H9 (cell line): ENCODE results near the gene CCAR1. TPM values are rescaled to one million over a fixed set of nuclear protein-coding genes. Genes with fewer than 3 reads are reported as not detected.
"Not testable (repeated sequence)": the region's sequence is repeated elsewhere in the genome, so short reads cannot be mapped to it uniquely, and the experiment has no call there.

Source experiments
- DNase-seq: peaks from one replicate; pipeline ENCODE4 v3.0.0-alpha.2; 2017
- H2AFZ ChIP-seq: one replicate; pipeline ENCODE4 v1.6.1; 2013; ENCODE audit warnings: mild to moderate bottlenecking, low read length, control low read depth, moderate library complexity
- H2AK5ac ChIP-seq: 2 replicates; pipeline ENCODE4 v1.6.1; 2013; ENCODE audit warnings: low read length, control low read depth, mixed read lengths; ENCODE audit not compliant: insufficient read length
- H2BK120ac ChIP-seq: one replicate; pipeline ENCODE4 v1.6.1; 2013; ENCODE audit warnings: low read depth, mild to moderate bottlenecking, low read length, control low read depth, inconsistent platforms; ENCODE audit not compliant: poor library complexity, severe bottlenecking
- H2BK12ac ChIP-seq: 2 replicates; pipeline ENCODE4 v1.6.1; 2013; ENCODE audit warnings: low read length, control low read depth, mixed read lengths, low read depth; ENCODE audit not compliant: insufficient read length
- H2BK15ac ChIP-seq: 2 replicates; pipeline ENCODE4 v1.6.1; 2013; ENCODE audit warnings: low read depth, low read length, control low read depth
- H2BK20ac ChIP-seq: one replicate; pipeline ENCODE4 v1.6.1; 2013; ENCODE audit warnings: low read depth, mild to moderate bottlenecking, low read length, control low read depth, inconsistent platforms; ENCODE audit not compliant: poor library complexity, severe bottlenecking
- H2BK5ac ChIP-seq: 2 replicates; pipeline ENCODE4 v1.6.1; 2013; ENCODE audit warnings: low read length, control low read depth, mixed read lengths; ENCODE audit not compliant: insufficient read length
- H3K14ac ChIP-seq: 2 replicates; pipeline ENCODE4 v1.6.1; 2013; ENCODE audit warnings: low read length, control low read depth; ENCODE audit not compliant: insufficient read depth
- H3K18ac ChIP-seq: 2 replicates; pipeline ENCODE4 v1.6.1; 2013; ENCODE audit warnings: low read depth, mild to moderate bottlenecking, mixed read lengths, low read length, control low read depth; ENCODE audit not compliant: insufficient read length
- H3K23ac ChIP-seq: 2 replicates; pipeline ENCODE4 v1.6.1; 2013; ENCODE audit warnings: low read length, control low read depth, mixed read lengths, low read depth; ENCODE audit not compliant: insufficient read length
- H3K23me2 ChIP-seq: 2 replicates; pipeline ENCODE4 v1.6.1; 2013; ENCODE audit warnings: low read depth, mild to moderate bottlenecking, mixed read lengths, low read length, control low read depth; ENCODE audit not compliant: insufficient read length, poor library complexity, severe bottlenecking
- H3K27ac ChIP-seq: 2 replicates; pipeline ENCODE4 v1.5.1; 2013; ENCODE audit warnings: low read length, control low read depth, mixed read lengths, low read depth; ENCODE audit not compliant: insufficient read length
- H3K27me3 ChIP-seq: 2 replicates; pipeline ENCODE4 v1.6.1; 2013; ENCODE audit warnings: low read length, control low read depth, inconsistent platforms; ENCODE audit not compliant: insufficient read depth
- H3K4ac ChIP-seq: 2 replicates; pipeline ENCODE4 v1.6.1; 2013; ENCODE audit warnings: low read depth, mild to moderate bottlenecking, control low read depth, inconsistent platforms, low read length, moderate library complexity
- H3K4me1 ChIP-seq: 2 replicates; pipeline ENCODE4 v1.6.1; 2013; ENCODE audit warnings: low read length, control low read depth, inconsistent platforms; ENCODE audit not compliant: insufficient read depth
- H3K4me2 ChIP-seq: 2 replicates; pipeline ENCODE4 v1.6.1; 2013; ENCODE audit warnings: low read length, control low read depth, mixed read lengths; ENCODE audit not compliant: insufficient read length, insufficient read depth
- H3K56ac ChIP-seq: 2 replicates; pipeline ENCODE4 v1.6.1; 2013; ENCODE audit warnings: low read depth, mild to moderate bottlenecking, mixed read lengths, low read length, control low read depth; ENCODE audit not compliant: insufficient read length
- H3K79me1 ChIP-seq: 2 replicates; pipeline ENCODE4 v1.6.1; 2013; ENCODE audit warnings: low read depth, mild to moderate bottlenecking, moderate library complexity, low read length, control low read depth, inconsistent platforms; ENCODE audit not compliant: insufficient read depth, poor library complexity, severe bottlenecking
- H3K79me2 ChIP-seq: 2 replicates; pipeline ENCODE4 v1.6.1; 2013; ENCODE audit warnings: low read length, control low read depth, inconsistent platforms; ENCODE audit not compliant: insufficient read depth
- H3K9ac ChIP-seq: 2 replicates; pipeline ENCODE4 v1.6.1; 2013; ENCODE audit warnings: low read length, control low read depth, mixed read lengths; ENCODE audit not compliant: insufficient read length; ENCODE audit errors: extremely low read depth
- H3K9me3 ChIP-seq: one replicate; pipeline ENCODE4 v1.6.1; 2013; ENCODE audit warnings: low read depth, low read length, inconsistent platforms; ENCODE audit not compliant: control insufficient read depth
- H3T11ph ChIP-seq: one replicate; pipeline ENCODE4 v1.6.1; 2013; ENCODE audit warnings: mild to moderate bottlenecking, low read length, control low read depth, inconsistent platforms
- H4K20me1 ChIP-seq: one replicate; pipeline ENCODE4 v1.6.1; 2013; ENCODE audit not compliant: control insufficient read depth, insufficient read length, insufficient read depth
- H4K5ac ChIP-seq: 2 replicates; pipeline ENCODE4 v1.6.1; 2013; ENCODE audit warnings: low read depth, mild to moderate bottlenecking, mixed read lengths, low read length, control low read depth; ENCODE audit not compliant: insufficient read length
- H4K8ac ChIP-seq: replicated peaks from 2 replicates; pipeline ENCODE4 v1.6.1; 2013; ENCODE audit warnings: low read length, control low read depth, mixed read lengths, low read depth; ENCODE audit not compliant: insufficient read length
- H4K91ac ChIP-seq: 2 replicates; pipeline ENCODE4 v1.6.1; 2013; ENCODE audit warnings: low read depth, mild to moderate bottlenecking, moderate library complexity, mixed read lengths, low read length, control low read depth; ENCODE audit not compliant: insufficient read length
- H3K27ac Mint-ChIP-seq, 3 experiments: 2 replicates in 2 of 3; 3 replicates in 1 of 3; pipeline ENCODE4 v1.8.0; 2020 to 2021; ENCODE audit warnings: mixed read lengths in 3 of 3, mild to moderate bottlenecking in 1 of 3, moderate library complexity in 1 of 3
- H3K27me3 Mint-ChIP-seq: 2 replicates; pipeline ENCODE4 v1.8.0; 2021; ENCODE audit warnings: low read depth, mild to moderate bottlenecking, moderate library complexity, mixed read lengths
- H3K36me3 Mint-ChIP-seq, 3 experiments: 2 replicates in 2 of 3; 3 replicates in 1 of 3; pipeline ENCODE4 v1.8.0; 2020 to 2021; ENCODE audit warnings: low read depth in 3 of 3, mixed read lengths in 3 of 3; ENCODE audit not compliant: insufficient read depth in 1 of 3
- H3K4me1 Mint-ChIP-seq, 2 experiments: 2 replicates each; pipeline ENCODE4 v1.8.0; 2020; ENCODE audit warnings: mixed read lengths in 2 of 2
- H3K4me3 Mint-ChIP-seq, 2 experiments: 2 replicates in 1 of 2; 3 replicates in 1 of 2; pipeline ENCODE4 v1.8.0; 2020 to 2021; ENCODE audit warnings: mild to moderate bottlenecking in 2 of 2, mixed read lengths in 2 of 2, moderate library complexity in 1 of 2
- H3K9me3 Mint-ChIP-seq, 2 experiments: 2 replicates in 1 of 2; 3 replicates in 1 of 2; pipeline ENCODE4 v1.8.0; 2020; ENCODE audit warnings: mild to moderate bottlenecking in 2 of 2, mixed read lengths in 2 of 2, moderate library complexity in 1 of 2
- WGBS: extraction: QIAGEN DNeasy Blood & Tissue Kit; methylation state at CpG from one replicate; pipeline ENCODE4 v1.1.7; 2013; ENCODE audit warnings: missing lambda C conversion rate, low lambda C conversion rate, mixed read lengths; ENCODE audit not compliant: insufficient read length; ENCODE audit errors: extremely low coverage; 5-methylcytosine and 5-hydroxymethylcytosine counted together
- total RNA-seq: library from RNA; stranded (reverse); gene quantifications from 2 replicates; pipeline ENCODE4 v1.2.1, GENCODE V29; 2021

CCAR1 gene
- total RNA-seq, 1 experiment from 2014 or later = 118 TPM

DNA sequence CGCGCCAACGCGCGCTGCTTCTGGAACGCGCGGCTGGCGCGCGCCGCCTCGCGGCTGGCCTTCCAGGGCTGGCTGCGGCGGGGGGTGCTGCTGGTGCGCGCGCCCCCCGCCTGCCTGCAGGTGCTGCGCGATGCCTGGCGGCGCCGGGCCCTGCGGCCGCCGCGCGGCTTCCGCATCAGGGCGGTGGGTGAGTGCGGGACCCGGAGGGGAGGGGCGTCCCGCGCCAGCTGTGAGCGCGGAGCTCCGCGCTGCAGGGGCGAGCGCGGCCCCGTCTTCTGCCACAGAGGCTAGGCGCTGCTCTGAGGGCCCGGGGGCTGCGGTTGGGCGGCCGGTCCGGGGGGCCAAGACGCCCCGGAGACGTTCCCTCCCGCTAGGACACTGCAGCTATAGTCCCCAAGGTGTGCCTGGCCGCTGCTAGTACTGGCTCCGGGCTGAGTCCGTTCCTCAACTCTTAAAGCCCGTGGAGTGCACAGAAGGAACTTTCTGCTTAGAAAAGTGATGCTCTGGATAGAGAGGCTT lies 107.1 kb downstream of the CCAR1 start:
- H3K4me2 ChIP-seq = peak overlapping the region; percentile 22
- H3K27ac Mint-ChIP-seq, H2BK5ac ChIP-seq, H3K9me3 ChIP-seq, H3K4ac ChIP-seq, H3K9ac ChIP-seq, H2BK20ac ChIP-seq, H3K18ac ChIP-seq, H4K8ac ChIP-seq, H2BK15ac ChIP-seq, H3K79me2 ChIP-seq, H2AK5ac ChIP-seq, H2AFZ ChIP-seq, H2BK12ac ChIP-seq, H3K56ac ChIP-seq, H3K9me3 Mint-ChIP-seq, H3K27ac ChIP-seq, H3K27me3 ChIP-seq, H4K5ac ChIP-seq, H3T11ph ChIP-seq, H3K79me1 ChIP-seq, H3K23ac ChIP-seq, H3K4me1 ChIP-seq, H4K20me1 ChIP-seq, H4K91ac ChIP-seq, H3K36me3 Mint-ChIP-seq, H3K14ac ChIP-seq, H2BK120ac ChIP-seq, H3K23me2 ChIP-seq: not testable (repeated sequence)
- peaks cover 7 to 15% of the 10 kb centered on the region in 2 experiments for H3K4me1 Mint-ChIP-seq
- no CpG with 5 or more reads among the region's 59 CpGs for WGBS
- H3K4me3 Mint-ChIP-seq = peak overlapping the region; percentile 62 to 75
- peak; percentile 43 for DNase-seq
- H3K27me3 Mint-ChIP-seq = peaks cover 41% of the 10 kb centered on the region
